ENCODE data around the gene SOD2. TPM values are rescaled to one million over a fixed set of nuclear protein-coding genes. Genes with fewer than 3 reads are reported as not detected.

Gene SOD2
- total and polyA plus RNA-seq, 9 of the 15 experiments (the other 6 are each of a cell fraction or from before 2014, with no cell fraction given), result 39.8 to 140 (median 95.8) TPM

DNA sequence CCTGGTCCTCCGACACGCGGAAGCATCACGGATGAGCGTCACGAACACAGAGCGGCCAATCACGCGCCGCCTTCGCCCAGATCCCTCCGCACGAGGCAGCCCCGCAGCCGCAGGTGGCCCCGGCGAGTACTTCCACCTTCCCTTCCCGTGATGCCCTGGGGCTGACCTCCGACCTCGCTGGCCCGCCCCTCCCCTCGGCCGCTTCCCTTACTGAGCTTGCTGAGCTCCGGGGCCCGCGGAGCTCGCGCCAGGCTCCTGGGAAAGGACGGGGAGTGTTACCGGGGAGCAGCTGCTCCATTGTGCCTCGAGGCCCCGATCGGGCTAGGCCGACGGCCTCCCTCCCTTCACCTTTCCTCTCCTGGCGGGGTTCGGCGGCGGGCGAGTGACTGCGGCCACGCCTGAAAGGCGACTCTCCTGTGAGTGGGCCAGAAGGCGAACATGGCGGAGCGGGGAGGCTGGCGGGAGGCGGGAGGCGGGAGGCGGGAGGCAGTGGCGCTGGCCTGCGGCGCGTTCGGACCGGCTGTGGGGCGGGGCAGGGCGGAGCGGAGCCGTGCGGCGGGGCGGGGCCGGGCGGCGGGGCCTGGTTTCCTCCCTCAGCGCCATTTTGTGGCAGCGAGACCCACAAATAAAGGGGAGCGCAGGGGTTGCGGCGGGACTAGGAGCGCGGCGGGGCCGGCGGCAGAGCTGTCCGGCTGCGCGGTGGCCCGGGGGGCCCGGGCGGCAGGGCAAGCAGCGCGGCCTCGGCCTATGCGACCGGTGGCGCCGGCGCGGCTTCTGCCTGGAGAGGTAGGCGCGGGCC lies 34.1 kb upstream of the SOD2 start, which contains the start of gene WTAP (continued):
- TF ChIP-seq, protein P1, sequence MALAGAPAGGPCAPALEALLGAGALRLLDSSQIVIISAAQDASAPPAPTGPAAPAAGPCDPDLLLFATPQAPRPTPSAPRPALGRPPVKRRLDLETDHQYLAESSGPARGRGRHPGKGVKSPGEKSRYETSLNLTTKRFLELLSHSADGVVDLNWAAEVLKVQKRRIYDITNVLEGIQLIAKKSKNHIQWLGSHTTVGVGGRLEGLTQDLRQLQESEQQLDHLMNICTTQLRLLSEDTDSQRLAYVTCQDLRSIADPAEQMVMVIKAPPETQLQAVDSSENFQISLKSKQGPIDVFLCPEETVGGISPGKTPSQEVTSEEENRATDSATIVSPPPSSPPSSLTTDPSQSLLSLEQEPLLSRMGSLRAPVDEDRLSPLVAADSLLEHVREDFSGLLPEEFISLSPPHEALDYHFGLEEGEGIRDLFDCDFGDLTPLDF (CRISPR knock-in tag; IDR thresholded peaks at IDR 0.05), result peak; percentile 96
- TF ChIP-seq ZNF3 (CRISPR knock-in tag; IDR thresholded peaks at IDR 0.05) (no peak), RBM25 (IDR thresholded peaks at IDR 0.05; ENCODE audit: low read depth, low read length, severe bottlenecking) (peak; percentile 52), ADNP (tag; IDR thresholded peaks at IDR 0.05) (no peak), TFAM (CRISPR knock-in tag; conservative IDR thresholded peaks at IDR 0.05) (no peak), NFXL1 (CRISPR knock-in tag; IDR thresholded peaks at IDR 0.05) (0 out of 2 replicates have a peak, but pooled peaks have one; percentile 2), SOX6 (IDR thresholded peaks at IDR 0.05) (peak; percentile 92), FOXJ3 (CRISPR knock-in tag; IDR thresholded peaks at IDR 0.05) (no peak), SMARCE1 (IDR thresholded peaks at IDR 0.05) (no peak), RB1 (IDR thresholded peaks at IDR 0.05; ENCODE audit: low read depth) (peak; percentile 70), SAFB2 (IDR thresholded peaks at IDR 0.05; ENCODE audit: borderline replicate concordance, low read depth, low read length, severe bottlenecking) (no peak), KDM1A (IDR thresholded peaks at IDR 0.05) (peak in 1 of 2 experiments; percentile 63; a peak in 1 of 4 replicates), NR1H2 (CRISPR knock-in tag; IDR thresholded peaks at IDR 0.05) (peak; percentile 98), COPS2 (conservative IDR thresholded peaks at IDR 0.05) (no peak), NEUROD1 (IDR thresholded peaks at IDR 0.05; ENCODE audit: borderline replicate concordance, low read depth, low read length, partially characterized antibody) (peak; percentile 47), NFE2 (IDR thresholded peaks at IDR 0.05; ENCODE audit: low read depth) (no peak; the same call in 1 of the 2 replicates), GATAD2B (IDR thresholded peaks at IDR 0.05; ENCODE audit: borderline replicate concordance) (peak; percentile 97), SLC30A9 (CRISPR knock-in tag; IDR thresholded peaks at IDR 0.05) (0 out of 2 replicates have a peak, but pooled peaks have one; percentile 20), POLR2AphosphoS5 (IDR thresholded peaks at IDR 0.05; ENCODE audit: control insufficient read depth, insufficient read depth, low read depth, low read length) (peak; percentile 95), DIDO1 (tag; IDR thresholded peaks at IDR 0.05; ENCODE audit: low read depth) (peak; percentile 88), CBX1 (IDR thresholded peaks at IDR 0.05; ENCODE audit: low read depth) (peak; percentile 89), MCM7 (IDR thresholded peaks at IDR 0.05) (no peak)
- TF ChIP-seq, protein P2, sequence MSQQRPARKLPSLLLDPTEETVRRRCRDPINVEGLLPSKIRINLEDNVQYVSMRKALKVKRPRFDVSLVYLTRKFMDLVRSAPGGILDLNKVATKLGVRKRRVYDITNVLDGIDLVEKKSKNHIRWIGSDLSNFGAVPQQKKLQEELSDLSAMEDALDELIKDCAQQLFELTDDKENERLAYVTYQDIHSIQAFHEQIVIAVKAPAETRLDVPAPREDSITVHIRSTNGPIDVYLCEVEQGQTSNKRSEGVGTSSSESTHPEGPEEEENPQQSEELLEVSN (IDR thresholded peaks at IDR 0.05; ENCODE audit: borderline replicate concordance in 1 of 2, extremely low read depth in 1 of 2, insufficient read depth in 1 of 2, insufficient read length in 1 of 2, low read depth in 1 of 2, low read length in 1 of 2, poor library complexity in 1 of 2, severe bottlenecking in 1 of 2), result peak; percentile 96 to 99
- TF ChIP-seq, protein P3, sequence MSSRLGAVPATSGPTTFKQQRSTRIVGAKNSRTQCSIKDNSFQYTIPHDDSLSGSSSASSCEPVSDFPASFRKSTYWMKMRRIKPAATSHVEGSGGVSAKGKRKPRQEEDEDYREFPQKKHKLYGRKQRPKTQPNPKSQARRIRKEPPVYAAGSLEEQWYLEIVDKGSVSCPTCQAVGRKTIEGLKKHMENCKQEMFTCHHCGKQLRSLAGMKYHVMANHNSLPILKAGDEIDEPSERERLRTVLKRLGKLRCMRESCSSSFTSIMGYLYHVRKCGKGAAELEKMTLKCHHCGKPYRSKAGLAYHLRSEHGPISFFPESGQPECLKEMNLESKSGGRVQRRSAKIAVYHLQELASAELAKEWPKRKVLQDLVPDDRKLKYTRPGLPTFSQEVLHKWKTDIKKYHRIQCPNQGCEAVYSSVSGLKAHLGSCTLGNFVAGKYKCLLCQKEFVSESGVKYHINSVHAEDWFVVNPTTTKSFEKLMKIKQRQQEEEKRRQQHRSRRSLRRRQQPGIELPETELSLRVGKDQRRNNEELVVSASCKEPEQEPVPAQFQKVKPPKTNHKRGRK (tag; IDR thresholded peaks at IDR 0.05), result no peak
- TF ChIP-seq, protein P4, sequence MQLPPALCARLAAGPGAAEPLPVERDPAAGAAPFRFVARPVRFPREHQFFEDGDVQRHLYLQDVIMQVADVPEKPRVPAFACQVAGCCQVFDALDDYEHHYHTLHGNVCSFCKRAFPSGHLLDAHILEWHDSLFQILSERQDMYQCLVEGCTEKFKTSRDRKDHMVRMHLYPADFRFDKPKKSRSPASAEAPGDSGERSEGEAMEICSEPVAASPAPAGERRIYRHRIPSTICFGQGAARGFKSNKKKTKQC (CRISPR knock-in tag; IDR thresholded peaks at IDR 0.05), result peak; percentile 97
